ENCODE measurements around the gene FOXN3. TPM values are rescaled to one million over a fixed set of nuclear protein-coding genes. Genes with fewer than 3 reads are reported as not detected.

FOXN3 gene
- total RNA-seq, 4 donors from 2014 or later: 27.4 to 91.4 (median 39.2) TPM

GRCh38 chr14:89258728-89259273, 158.2 kb downstream of the FOXN3 start:
- H3K27me3 ChIP-seq: no peaks in the 10 kb centered on the region
- TF ChIP-seq CTCF (IDR thresholded peaks at IDR 0.05): no peak
- TF ChIP-seq POLR2A (IDR thresholded peaks at IDR 0.05): no peak
- WGBS, 2 donors: 65 to 80% methylated on average over 5 to 6 of the region's 6 CpGs
- no peak overlapping the region for H3K27ac ChIP-seq
- H3K36me3 ChIP-seq: peaks cover 0 to 38% (median 0%) of the 10 kb centered on the region in 3 donors
- intact Hi-C loops (cut with DNase I): no loop called here
- DNase-seq: no peak
- no peak overlapping the region for H3K4me3 ChIP-seq
- peaks cover 0 to 19% (median 10%) of the 10 kb centered on the region in 3 donors for H3K4me1 ChIP-seq
- no peaks in the 10 kb centered on the region for H3K9me3 ChIP-seq

GRCh38 chr14:89256951-89257350, 160.1 kb downstream of the FOXN3 start:
- no peaks in the 10 kb centered on the region for H3K9me3 ChIP-seq
- H3K27ac ChIP-seq: no peak overlapping the region
- intact Hi-C loops (cut with DNase I): no loop called here
- no peak overlapping the region for H3K4me3 ChIP-seq
- peaks cover 0 to 35% (median 0%) of the 10 kb centered on the region in 3 donors for H3K36me3 ChIP-seq
- peaks cover 0 to 31% (median 10%) of the 10 kb centered on the region in 3 donors for H3K4me1 ChIP-seq
- TF ChIP-seq CTCF (IDR thresholded peaks at IDR 0.05): no peak
- TF ChIP-seq POLR2A (IDR thresholded peaks at IDR 0.05): no peak
- no peak for DNase-seq
- no peaks in the 10 kb centered on the region for H3K27me3 ChIP-seq
- WGBS, 2 donors: 75 to 92% methylated on average over 1 of the region's 1 CpG

- intact Hi-C loops (cut with DNase I): no loop called here
- H3K27me3 ChIP-seq: no peaks in the 10 kb centered on the region
- H3K27ac ChIP-seq: no peak overlapping the region
- TF ChIP-seq CTCF (IDR thresholded peaks at IDR 0.05) (no peak), POLR2A (IDR thresholded peaks at IDR 0.05) (no peak)
- DNase-seq: no peak
- 83% methylated on average over 8 of the region's 8 CpGs for WGBS, 2 donors
- peaks cover 0 to 30% (median 10%) of the 10 kb centered on the region in 3 donors for H3K4me1 ChIP-seq
- H3K9me3 ChIP-seq: no peaks in the 10 kb centered on the region
- no peak overlapping the region for H3K4me3 ChIP-seq
- H3K36me3 ChIP-seq: peaks cover 0 to 32% (median 0%) of the 10 kb centered on the region in 3 donors
These were observed 160.8 kb downstream of the FOXN3 start for GRCh38 chr14:89256283-89256682.

- DNase-seq: no peak
- 96% methylated on average over 2 of the region's 3 CpGs; no CpG with 5 or more reads in 1 of the 2 donors for WGBS, 2 donors
- peaks cover 0 to 28% (median 0%) of the 10 kb centered on the region in 3 donors for H3K36me3 ChIP-seq
- no peak overlapping the region for H3K27ac ChIP-seq
- peaks cover 0 to 30% (median 10%) of the 10 kb centered on the region in 3 donors for H3K4me1 ChIP-seq
- H3K27me3 ChIP-seq: no peaks in the 10 kb centered on the region
- intact Hi-C loops (cut with DNase I): no loop called here
- H3K4me3 ChIP-seq: no peak overlapping the region
- no peaks in the 10 kb centered on the region for H3K9me3 ChIP-seq
- no peak for TF ChIP-seq CTCF (IDR thresholded peaks at IDR 0.05)
- TF ChIP-seq POLR2A (IDR thresholded peaks at IDR 0.05): no peak
These were observed 161.2 kb downstream of the FOXN3 start for GRCh38 chr14:89255852-89256251.

DNA sequence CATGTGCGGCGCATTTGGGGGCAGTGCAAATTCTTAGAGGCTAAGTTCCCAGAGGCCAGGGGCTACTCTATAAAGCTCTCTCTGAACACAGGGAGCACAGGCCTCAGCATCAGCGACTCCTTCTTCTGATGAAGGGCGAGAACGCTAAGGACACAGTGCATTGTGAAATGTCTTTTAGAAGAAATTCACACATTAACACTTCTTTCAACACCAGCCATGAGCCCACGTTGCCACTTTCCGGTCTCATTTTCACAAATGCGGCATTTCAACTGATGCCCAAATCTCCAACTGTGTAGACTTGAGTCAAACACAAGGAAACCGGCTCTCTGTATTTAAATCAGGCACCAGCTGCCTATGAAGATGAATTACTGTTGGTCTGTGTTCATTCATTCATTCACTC, 162.0 kb downstream of the FOXN3 start:
- Histone ChIP-seq H3K9me3 (no peaks in the 10 kb centered on the region), H3K36me3 (peaks cover 0 to 31% (median 0%) of the 10 kb centered on the region in 3 donors), H3K27ac (no peak overlapping the region), H3K4me3 (no peak overlapping the region), H3K27me3 (no peaks in the 10 kb centered on the region), H3K4me1 (peaks cover 0 to 30% (median 10%) of the 10 kb centered on the region in 3 donors)
- no peak for DNase-seq
- TF ChIP-seq POLR2A (IDR thresholded peaks at IDR 0.05) (no peak), CTCF (IDR thresholded peaks at IDR 0.05) (no peak)
- intact Hi-C loops (cut with DNase I): no loop called here
- 94 to 96% methylated on average over 6 to 9 of the region's 9 CpGs for WGBS, 2 donors
